ENCODE measurements around the gene TAPBPL.

TAPBPL gene

GRCh38 chr12:6418796-6419195 lies 33.0 kb upstream of the TAPBPL start:
- TF ChIP-seq CTCF (IDR thresholded peaks at IDR 0.05; ENCODE audit: unreplicated experiment in 3 of 3): no peak

GRCh38 chr12:6420364-6420763 lies 31.5 kb upstream of the TAPBPL start:
- Mint-ChIP-seq H3K27me3 (ENCODE audit: low read depth) (no peaks in the 10 kb centered on the region), H3K4me1 (no peaks in the 10 kb centered on the region), H3K4me3 (no peak overlapping the region), H3K9me3 (peaks cover 3% of the 10 kb centered on the region), H3K36me3 (ENCODE audit: low read depth) (no peaks in the 10 kb centered on the region), H3K27ac (no peak overlapping the region)
- TF ChIP-seq CTCF (IDR thresholded peaks at IDR 0.05; ENCODE audit: unreplicated experiment in 3 of 3): no peak

More at GRCh38 chr12:6418796-6419195, 33.0 kb upstream of the TAPBPL start:
- H3K4me1 Mint-ChIP-seq: no peaks in the 10 kb centered on the region
- H3K4me3 Mint-ChIP-seq: no peak overlapping the region
- no peaks in the 10 kb centered on the region for H3K36me3 Mint-ChIP-seq (ENCODE audit: low read depth)
- no peaks in the 10 kb centered on the region for H3K27me3 Mint-ChIP-seq (ENCODE audit: low read depth)
- H3K9me3 Mint-ChIP-seq: peaks cover 3% of the 10 kb centered on the region
- no peak overlapping the region for H3K27ac Mint-ChIP-seq

GRCh38 chr12:6423267-6424007 lies 28.4 kb upstream of the TAPBPL start:
- Mint-ChIP-seq H3K27me3 (ENCODE audit: low read depth) (no peaks in the 10 kb centered on the region), H3K36me3 (ENCODE audit: low read depth) (no peaks in the 10 kb centered on the region), H3K4me1 (no peaks in the 10 kb centered on the region), H3K9me3 (no peaks in the 10 kb centered on the region), H3K27ac (no peak overlapping the region), H3K4me3 (no peak overlapping the region)
- peak; percentile 81 to 88 (median 83) for TF ChIP-seq CTCF (IDR thresholded peaks at IDR 0.05; ENCODE audit: unreplicated experiment in 3 of 3)

GRCh38 chr12:6424008-6424347 lies 27.9 kb upstream of the TAPBPL start:
- no peaks in the 10 kb centered on the region for H3K9me3 Mint-ChIP-seq
- H3K4me1 Mint-ChIP-seq: no peaks in the 10 kb centered on the region
- H3K36me3 Mint-ChIP-seq (ENCODE audit: low read depth): no peaks in the 10 kb centered on the region
- no peaks in the 10 kb centered on the region for H3K27me3 Mint-ChIP-seq (ENCODE audit: low read depth)
- H3K27ac Mint-ChIP-seq: no peak overlapping the region
- H3K4me3 Mint-ChIP-seq: no peak overlapping the region
- TF ChIP-seq CTCF (IDR thresholded peaks at IDR 0.05; ENCODE audit: unreplicated experiment in 3 of 3): no peak

GRCh38 chr12:6424866-6425265 lies 27.0 kb upstream of the TAPBPL start:
- Mint-ChIP-seq H3K27me3 (ENCODE audit: low read depth) (no peaks in the 10 kb centered on the region), H3K9me3 (no peaks in the 10 kb centered on the region), H3K27ac (no peak overlapping the region), H3K4me3 (no peak overlapping the region), H3K36me3 (ENCODE audit: low read depth) (no peaks in the 10 kb centered on the region), H3K4me1 (no peaks in the 10 kb centered on the region)
- TF ChIP-seq CTCF (IDR thresholded peaks at IDR 0.05; ENCODE audit: unreplicated experiment in 3 of 3): no peak
